H54 (cell line): ENCODE data around the gene HTRA1.

ENCODE experiments used
- DNase-seq: peaks from one replicate; pipeline ENCODE4 v3.0.0; 2011; ENCODE audit warnings: low spot score, mixed read lengths; ENCODE audit not compliant: insufficient read length
- FAIRE-seq: peaks from 3 replicates; lab custom pipeline; 2011; peaks lifted over from hg19 to GRCh38; lab: Jason Lieb, UNC
- POLR2A ChIP-seq: IDR thresholded peaks from 2 replicates; pipeline ENCODE4 v1.6.1; 2011; ENCODE audit warnings: low read depth, mild to moderate bottlenecking, low read length

The HTRA1 gene

DNA sequence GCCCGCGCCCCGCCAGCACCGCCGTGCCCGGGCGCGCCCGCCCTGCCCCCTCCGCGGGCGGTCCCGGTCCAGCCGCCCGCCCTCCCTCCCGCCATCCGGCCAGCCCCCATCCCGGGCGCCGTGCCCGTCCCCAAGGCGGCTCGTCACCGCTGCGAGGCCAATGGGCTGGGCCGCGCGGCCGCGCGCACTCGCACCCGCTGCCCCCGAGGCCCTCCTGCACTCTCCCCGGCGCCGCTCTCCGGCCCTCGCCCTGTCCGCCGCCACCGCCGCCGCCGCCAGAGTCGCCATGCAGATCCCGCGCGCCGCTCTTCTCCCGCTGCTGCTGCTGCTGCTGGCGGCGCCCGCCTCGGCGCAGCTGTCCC, at the start of gene HTRA1:
Gene HTRA1 (plus strand): TSS at position 187 of the 362 bp plus-strand sequence. CDS start 100 bp downstream, at position 287.
- 0 out of 2 replicates have a peak, but pooled peaks have one; percentile 6 for TF ChIP-seq POLR2A
- no peak for FAIRE-seq
- DNase-seq = peak; percentile 68

DNA sequence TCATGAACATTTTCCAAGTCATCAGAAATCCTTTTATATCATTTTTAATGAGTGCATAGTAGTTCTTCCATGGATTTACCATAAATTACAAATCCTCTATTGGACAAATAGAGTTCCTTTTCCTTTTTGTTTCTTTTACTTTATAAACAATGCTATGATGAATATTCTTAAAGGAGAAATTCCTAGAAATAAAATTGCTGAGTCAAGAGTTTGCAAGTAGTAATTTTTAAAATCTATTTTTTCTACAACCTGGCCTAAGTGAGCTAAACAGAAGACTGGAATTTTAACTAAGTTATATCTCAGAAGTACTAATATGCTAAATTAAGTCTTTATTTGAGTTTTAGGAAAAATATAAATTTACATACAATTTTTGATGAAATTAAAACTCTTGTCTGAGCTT, 48.0 kb upstream of the HTRA1 start:
- TF ChIP-seq POLR2A = no peak
- DNase-seq = no peak
- FAIRE-seq = no peak

DNA sequence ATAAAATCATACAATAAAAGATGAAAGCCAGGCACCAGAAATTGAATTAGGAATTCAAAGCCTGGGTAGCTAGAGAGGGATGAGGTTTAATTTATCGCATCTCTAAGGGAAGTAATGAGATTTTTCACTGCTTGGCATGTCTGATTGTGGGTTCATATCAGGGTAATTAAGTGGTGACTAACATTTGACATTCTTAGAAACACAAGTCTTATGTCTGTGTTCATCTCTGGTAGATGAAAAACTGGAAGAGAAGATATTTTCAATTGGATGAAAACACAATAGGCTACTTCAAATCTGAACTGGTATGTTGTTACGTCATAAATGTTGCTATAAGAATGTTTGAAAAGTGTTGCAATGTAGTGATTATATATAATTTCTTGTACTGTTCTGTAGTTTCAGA, 43.7 kb upstream of the HTRA1 start:
- no peak for TF ChIP-seq POLR2A
- DNase-seq (no peak), FAIRE-seq (no peak)

DNA sequence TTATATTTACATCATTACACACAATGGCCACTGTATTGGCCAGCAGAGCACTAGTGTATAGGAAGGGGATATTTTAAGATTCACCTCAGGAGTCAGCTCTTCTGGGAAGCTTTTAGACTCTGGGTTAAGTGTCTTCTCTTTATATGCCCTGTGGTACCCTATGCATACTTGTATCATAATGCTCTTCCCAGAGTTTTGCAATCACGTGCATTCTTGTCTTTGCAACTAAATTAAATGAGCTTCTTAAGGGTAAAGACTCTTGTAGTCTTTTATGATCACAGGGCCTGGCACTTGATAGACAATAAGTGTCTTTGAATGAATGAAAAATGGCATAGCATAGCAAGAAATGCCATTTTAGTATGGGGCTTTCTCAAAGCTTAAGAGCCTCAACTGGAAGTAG, 42.3 kb upstream of the HTRA1 start:
- TF ChIP-seq POLR2A = no peak
- no peak for FAIRE-seq
- no peak for DNase-seq

DNA sequence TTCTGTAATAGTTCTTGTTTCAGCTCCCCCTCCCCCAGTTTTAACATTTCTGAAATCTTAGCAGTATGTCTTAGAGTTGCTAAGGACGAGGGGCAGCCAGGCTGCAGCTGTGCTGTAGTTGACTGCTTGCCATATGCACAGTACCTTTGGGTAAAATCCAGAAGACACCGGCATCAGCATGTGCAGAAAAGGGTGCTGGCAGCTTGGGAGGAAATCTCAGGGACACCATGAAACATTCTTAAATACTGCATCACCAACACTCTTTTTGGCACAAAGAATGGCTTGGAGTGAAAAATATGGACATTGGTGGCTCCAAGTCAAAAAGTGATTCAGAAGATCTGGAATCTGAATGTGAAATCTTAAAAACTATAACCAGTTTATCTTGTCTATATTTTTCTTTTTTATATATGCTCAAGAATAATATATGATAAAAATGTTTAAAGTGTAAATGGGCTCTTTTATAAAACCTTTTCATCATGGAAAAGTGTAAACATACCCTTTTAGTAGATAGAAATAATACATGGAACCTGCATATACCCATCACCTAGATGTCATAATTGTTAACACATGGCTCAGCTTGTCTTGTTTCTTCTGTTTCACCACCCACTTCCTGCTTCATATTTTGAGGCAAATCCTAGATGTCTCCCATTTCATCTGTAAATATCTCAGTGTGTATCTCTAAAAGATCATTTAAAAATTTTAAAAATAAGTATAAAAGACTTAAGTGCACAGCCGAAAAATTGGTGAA, 41.3 kb upstream of the HTRA1 start:
- DNase-seq (no peak), FAIRE-seq (no peak)
- no peak for TF ChIP-seq POLR2A

DNA sequence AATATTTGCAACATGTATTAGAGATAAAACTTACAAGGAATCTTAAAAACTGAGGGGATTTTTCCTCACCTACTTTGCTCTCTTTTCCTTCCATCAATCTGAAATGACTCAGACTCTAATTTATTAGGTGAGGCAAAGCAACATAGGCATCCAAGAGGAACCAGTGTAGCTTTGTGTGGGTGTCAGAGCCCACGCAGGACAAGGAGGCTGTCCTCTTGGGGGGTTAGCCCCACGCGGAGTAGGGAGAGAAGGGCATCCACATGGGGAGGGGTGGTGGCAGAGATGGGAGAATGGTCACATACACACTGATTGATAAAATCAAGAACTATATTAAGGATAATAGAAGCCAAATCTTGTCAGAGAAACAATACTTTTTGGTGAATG, 40.7 kb upstream of the HTRA1 start:
- no peak for DNase-seq
- no peak for TF ChIP-seq POLR2A
- FAIRE-seq = no peak

DNA sequence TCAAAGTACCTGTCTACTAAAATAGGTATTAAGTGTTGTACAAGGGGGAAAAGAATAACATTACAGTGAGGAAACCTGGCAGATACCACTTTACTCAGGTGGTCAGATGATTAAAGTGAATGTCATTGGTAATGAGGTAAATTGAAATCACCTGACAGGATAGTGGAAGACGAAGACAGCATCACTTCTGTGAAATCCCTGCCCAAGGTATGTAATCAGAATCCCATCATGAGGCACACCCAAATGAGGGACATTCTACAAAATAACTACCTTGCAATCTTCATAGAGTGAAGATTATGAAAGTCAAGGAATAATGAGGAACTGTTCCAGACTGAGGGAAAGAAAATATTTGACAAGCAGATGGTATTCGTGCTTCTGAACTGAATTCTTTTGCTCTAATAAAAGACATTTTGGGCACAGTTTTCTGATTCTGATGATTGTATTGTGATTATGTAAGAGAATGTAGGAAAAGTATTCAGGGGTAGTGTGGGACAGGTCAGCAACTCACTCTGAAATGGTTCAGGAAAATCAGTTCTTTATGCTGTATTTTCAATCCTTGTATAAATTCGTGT, 40.2 kb upstream of the HTRA1 start:
- no peak for TF ChIP-seq POLR2A
- no peak for FAIRE-seq
- DNase-seq = no peak

DNA sequence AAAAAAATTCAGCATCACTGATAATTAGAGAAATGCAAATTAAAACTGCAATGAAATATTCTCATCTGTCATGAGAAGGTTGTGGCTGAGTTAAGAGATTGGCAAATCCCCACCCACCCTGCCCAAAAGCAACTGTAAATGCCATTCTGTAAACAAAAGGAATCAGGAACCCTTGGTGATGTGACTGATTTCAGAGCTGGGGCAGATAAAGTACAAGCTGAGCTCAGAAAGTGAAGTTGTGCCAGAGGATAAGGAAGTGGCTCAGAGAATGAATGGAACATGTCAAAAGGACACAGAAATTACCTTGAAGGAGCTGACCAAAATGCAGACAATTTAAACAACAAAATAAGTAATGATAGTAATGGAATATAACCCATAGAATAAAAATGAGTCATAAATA, 39.6 kb upstream of the HTRA1 start:
- DNase-seq (no peak), FAIRE-seq (no peak)

DNA sequence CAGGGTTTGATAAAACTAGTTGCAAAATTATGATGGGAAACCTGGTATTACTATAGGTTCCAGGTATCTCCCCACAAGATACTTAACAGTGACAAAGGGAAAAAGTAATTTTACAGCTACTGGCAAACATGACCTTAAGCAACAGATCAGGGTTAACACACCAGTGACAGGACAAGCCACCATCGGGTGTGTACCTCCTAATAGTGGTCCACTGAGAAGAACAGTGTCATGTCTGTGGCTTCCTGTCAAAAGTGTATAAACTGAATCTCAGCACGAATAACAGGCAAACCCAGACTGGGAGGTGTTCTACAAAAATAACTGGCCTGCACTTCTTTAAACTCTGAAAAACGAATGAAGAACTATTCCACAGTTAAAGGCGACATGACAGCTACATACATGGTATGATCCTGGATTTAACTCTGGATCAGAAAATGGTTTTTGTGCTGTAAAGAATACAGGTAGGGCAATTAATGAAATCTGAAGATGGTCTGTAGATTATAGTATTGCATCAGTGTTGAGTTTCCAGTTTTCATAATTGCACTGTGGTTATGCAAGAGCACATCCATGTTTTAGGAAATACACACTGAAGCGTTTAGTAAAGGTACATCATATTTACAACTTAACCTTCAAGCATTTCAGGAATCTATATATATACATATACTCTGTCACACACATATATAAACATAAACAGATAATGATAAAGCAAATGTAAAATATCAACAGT, 38.9 kb upstream of the HTRA1 start:
- no peak for TF ChIP-seq POLR2A
- FAIRE-seq (no peak), DNase-seq (no peak)

More for the DNA sequence above, 39.6 kb upstream of the HTRA1 start:
- no peak for TF ChIP-seq POLR2A

DNA sequence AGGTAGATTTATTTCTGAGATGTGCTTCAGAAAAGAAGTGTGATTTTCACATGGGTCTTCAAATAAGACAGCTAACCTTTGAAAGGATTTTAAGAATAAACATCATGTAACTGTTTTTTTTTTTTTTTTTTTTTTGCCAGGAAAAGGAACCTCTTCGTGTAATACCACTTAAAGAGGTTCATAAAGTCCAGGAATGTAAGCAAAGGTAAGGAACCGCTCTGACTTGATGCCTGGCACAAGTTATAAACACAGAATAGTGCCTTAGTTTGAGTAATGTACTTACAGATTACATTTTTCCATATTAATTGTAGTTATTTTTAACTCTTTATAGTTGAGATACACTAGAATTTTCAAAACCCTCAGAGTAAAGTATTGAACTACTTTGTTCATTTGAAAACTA, 37.3 kb upstream of the HTRA1 start:
- DNase-seq = no peak
- no peak for TF ChIP-seq POLR2A
- no peak for FAIRE-seq

DNA sequence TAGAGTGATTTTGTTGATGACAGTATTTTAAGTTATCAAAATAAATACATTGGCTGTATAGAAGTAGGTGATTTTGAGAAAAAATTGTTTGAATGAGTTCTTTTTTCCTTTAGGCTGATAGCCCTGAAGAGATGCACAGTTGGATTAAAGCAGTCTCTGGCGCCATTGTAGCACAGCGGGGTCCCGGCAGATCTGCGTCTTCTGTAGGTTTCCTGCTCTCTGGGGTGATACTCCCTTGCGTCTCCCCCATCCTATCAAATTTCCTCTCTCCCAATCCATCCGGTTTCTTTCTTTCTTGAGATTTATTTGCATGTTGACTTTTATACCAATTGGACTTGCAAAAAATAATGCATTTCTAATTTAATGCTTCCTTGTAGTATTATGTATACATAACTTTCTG, 34.5 kb upstream of the HTRA1 start:
- no peak for TF ChIP-seq POLR2A
- DNase-seq (no peak), FAIRE-seq (no peak)

DNA sequence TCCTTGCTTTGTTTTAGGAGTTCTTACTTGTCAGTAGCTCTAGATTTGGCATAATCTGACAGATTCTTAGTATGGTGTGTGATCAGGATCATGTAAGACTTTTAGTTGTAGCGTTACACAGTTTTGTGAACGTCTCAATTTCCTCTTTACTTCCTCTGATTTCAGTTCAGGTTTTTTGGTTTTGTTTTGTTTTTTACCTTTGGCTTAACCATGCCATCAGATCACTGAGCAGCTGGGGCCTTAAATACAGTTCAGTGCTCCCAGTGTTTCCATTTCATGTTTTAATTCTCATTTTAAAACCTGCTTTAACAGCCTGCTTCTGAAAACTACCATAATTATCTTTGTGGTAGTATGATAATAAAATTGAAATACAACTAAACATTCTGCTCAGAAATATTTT, 34.1 kb upstream of the HTRA1 start:
- DNase-seq = no peak
- no peak for FAIRE-seq
- TF ChIP-seq POLR2A = no peak

DNA sequence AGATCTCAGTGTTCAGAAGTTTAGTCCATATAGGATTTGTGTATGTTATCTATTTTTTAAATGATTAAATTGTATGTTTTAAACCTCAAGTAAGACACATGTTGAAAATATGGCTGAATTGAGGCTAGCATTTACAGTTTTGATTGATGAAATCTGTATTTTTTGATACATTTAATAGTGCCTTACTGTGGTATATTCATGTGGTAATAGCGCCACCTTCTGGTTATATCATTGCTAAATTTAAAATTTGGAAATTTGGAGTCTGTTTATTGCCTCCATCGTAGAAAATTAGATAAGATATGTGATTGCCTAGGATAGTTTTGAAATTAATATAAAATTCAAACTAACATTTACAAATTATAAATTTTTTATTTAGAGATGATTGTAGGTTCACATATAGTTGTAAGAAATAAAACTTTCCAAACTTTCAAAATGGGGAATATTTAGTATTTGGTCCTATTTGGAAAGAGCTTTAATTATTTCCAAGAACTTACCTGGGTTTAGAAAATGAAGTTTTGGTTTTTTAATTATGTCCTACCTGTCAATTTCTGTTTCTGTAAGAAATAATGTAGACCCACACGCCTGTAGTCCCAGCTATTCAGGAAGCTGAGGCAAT, 26.0 kb upstream of the HTRA1 start:
- DNase-seq (no peak), FAIRE-seq (no peak)
- TF ChIP-seq POLR2A = no peak

DNA sequence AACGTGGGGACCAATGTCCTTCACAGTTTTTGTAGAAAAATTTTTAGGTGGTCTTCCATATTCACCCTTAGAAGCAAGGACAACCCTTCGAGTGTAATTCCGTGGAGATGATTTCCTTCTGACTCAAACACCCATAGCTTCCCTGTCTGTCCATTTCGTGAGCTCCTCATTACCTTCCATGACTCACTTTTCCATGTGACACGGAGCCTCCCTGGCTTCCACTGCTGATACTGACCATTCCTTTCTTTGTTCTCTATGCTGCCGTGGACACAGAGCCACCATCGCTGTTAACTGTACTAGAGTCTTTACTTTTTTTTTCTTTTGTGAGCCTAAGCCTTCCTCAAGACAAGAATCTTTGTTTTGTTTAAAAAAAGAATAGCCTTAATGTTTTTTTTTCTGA, 19.4 kb upstream of the HTRA1 start:
- no peak for DNase-seq
- no peak for TF ChIP-seq POLR2A
- peak; percentile 84 for FAIRE-seq
